ENCODE measurements around the gene KIRREL3. TPM values are rescaled to one million over a fixed set of nuclear protein-coding genes. Genes with fewer than 3 reads are reported as not detected.

The KIRREL3 gene
- total RNA-seq, 2 experiments from 2014 or later: not detected

DNA sequence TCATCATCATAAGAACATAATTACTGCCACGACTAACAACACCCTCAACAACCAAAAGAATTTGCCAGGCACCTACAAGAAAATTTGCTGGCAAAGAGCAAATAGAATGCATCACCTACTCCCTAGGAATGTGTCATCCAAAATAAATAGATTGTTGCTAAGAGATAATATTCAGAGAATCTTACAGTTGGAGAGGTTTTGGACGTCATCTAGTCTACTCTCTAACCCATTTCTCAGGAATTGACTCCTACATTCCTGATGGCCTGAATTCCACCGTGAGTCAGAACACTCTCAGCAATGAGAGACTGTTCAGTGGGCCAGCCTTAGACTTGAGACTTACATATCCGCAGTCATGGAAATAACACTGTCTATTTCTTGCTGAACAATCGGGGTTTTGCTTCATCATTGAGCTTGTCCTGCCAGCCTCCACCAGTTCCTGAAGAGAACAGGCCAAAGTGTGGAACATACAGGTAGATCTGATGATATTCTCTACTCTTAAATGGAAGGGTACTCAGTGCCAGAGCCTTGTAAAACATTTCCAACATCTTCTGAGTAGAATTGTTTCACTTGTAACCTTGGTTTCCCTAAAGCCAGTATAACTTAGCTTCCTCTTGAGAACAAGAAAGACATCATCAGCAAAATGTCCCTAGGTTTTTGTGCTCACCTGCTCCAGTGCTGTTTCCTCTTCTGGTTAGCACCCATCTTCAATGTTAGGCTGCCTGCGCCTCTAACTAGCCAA lies 8.3 kb downstream of the KIRREL3 start:
- no peaks in the 10 kb centered on the region for H3K4me1 Mint-ChIP-seq (ENCODE audit: low read depth)
- no peak for DNase-seq
- no peak overlapping the region for H3K27ac ChIP-seq (ENCODE audit: low read depth in 1 of 2, low read length in 2 of 2)
- H3K27me3 ChIP-seq (ENCODE audit: control insufficient read depth in 1 of 2, insufficient read depth in 2 of 2, low read length in 2 of 2): peaks cover 8 to 18% of the 10 kb centered on the region in 2 experiments
- H3K9me3 Mint-ChIP-seq: no peaks in the 10 kb centered on the region
- CTCF ChIA-PET: no interaction called here
- POLR2A ChIA-PET: no interaction called here
- H3K36me3 ChIP-seq (ENCODE audit: insufficient read depth, low read length): no peaks in the 10 kb centered on the region
- H3K4me1 ChIP-seq (ENCODE audit: insufficient read depth, low read length): peaks cover 3% of the 10 kb centered on the region
- H3K4me3 ChIP-seq (ENCODE audit: low read length): no peak overlapping the region
- H3K27me3 Mint-ChIP-seq: peaks cover 40% of the 10 kb centered on the region
- H3K27ac Mint-ChIP-seq: no peak overlapping the region
- H3K9me3 ChIP-seq (ENCODE audit: control insufficient read depth in 1 of 2, insufficient read depth in 1 of 2, low read length in 2 of 2): peaks cover 0 to 7% of the 10 kb centered on the region in 2 experiments
- H3K4me3 Mint-ChIP-seq: no peak overlapping the region
- ATAC-seq (ENCODE audit: poor library complexity): no peak
- H3K36me3 Mint-ChIP-seq (ENCODE audit: low read depth): no peaks in the 10 kb centered on the region
- intact Hi-C loops (cut with DNase I, micrococcal nuclease): loop anchor here in 1 of 2 experiments (5.0 to 10.0 kb wide), 2 partner anchors 677 to 1070 kb away; no protein-coding TSS in a partner anchor
- TF ChIP-seq, protein P1, sequence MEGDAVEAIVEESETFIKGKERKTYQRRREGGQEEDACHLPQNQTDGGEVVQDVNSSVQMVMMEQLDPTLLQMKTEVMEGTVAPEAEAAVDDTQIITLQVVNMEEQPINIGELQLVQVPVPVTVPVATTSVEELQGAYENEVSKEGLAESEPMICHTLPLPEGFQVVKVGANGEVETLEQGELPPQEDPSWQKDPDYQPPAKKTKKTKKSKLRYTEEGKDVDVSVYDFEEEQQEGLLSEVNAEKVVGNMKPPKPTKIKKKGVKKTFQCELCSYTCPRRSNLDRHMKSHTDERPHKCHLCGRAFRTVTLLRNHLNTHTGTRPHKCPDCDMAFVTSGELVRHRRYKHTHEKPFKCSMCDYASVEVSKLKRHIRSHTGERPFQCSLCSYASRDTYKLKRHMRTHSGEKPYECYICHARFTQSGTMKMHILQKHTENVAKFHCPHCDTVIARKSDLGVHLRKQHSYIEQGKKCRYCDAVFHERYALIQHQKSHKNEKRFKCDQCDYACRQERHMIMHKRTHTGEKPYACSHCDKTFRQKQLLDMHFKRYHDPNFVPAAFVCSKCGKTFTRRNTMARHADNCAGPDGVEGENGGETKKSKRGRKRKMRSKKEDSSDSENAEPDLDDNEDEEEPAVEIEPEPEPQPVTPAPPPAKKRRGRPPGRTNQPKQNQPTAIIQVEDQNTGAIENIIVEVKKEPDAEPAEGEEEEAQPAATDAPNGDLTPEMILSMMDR (IDR thresholded peaks at IDR 0.05): no peak

DNA sequence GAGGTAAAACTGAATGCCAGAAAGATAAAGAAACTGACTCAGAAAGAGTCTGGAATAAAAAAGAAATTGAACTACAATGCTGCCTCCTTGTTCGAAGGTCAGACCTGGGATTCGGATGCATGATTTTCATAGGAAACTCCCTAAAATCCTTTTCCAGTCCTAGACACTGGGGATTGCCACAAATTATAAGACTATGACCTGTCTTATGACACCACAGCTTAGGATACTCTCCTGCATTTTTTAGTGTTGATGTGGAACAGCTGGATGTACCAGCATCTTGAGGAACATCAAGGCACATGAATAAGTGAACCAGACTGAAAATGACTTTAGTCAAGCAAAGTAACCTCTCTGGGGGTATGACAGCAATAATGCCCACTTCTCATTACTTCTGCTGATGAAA lies 9.0 kb downstream of the KIRREL3 start:
- Histone ChIP-seq H3K4me3 (ENCODE audit: low read length) (no peak overlapping the region), H3K27ac (ENCODE audit: low read depth in 1 of 2, low read length in 2 of 2) (no peak overlapping the region), H3K4me1 (ENCODE audit: insufficient read depth, low read length) (peaks cover 3% of the 10 kb centered on the region), H3K9me3 (ENCODE audit: control insufficient read depth in 1 of 2, insufficient read depth in 1 of 2, low read length in 2 of 2) (peaks cover 0 to 7% of the 10 kb centered on the region in 2 experiments), H3K36me3 (ENCODE audit: insufficient read depth, low read length) (no peaks in the 10 kb centered on the region), H3K27me3 (ENCODE audit: control insufficient read depth in 1 of 2, insufficient read depth in 2 of 2, low read length in 2 of 2) (peaks cover 1 to 16% of the 10 kb centered on the region in 2 experiments)
- TF ChIP-seq, protein P1 (IDR thresholded peaks at IDR 0.05): no peak
- no peak overlapping the region for H3K4me3 Mint-ChIP-seq
- ChIA-PET POLR2A (no interaction called here), CTCF (no interaction called here)
- no peaks in the 10 kb centered on the region for H3K36me3 Mint-ChIP-seq (ENCODE audit: low read depth)
- intact Hi-C loops (cut with DNase I, micrococcal nuclease): loop anchor here (2.0 to 10.0 kb wide), 3 partner anchors 551 to 1069 kb away; no protein-coding TSS in a partner anchor
- peaks cover 40% of the 10 kb centered on the region for H3K27me3 Mint-ChIP-seq
- DNase-seq (no peak), ATAC-seq (ENCODE audit: poor library complexity) (no peak)
- H3K4me1 Mint-ChIP-seq (ENCODE audit: low read depth): no peaks in the 10 kb centered on the region
- H3K9me3 Mint-ChIP-seq: no peaks in the 10 kb centered on the region
- H3K27ac Mint-ChIP-seq: no peak overlapping the region

DNA sequence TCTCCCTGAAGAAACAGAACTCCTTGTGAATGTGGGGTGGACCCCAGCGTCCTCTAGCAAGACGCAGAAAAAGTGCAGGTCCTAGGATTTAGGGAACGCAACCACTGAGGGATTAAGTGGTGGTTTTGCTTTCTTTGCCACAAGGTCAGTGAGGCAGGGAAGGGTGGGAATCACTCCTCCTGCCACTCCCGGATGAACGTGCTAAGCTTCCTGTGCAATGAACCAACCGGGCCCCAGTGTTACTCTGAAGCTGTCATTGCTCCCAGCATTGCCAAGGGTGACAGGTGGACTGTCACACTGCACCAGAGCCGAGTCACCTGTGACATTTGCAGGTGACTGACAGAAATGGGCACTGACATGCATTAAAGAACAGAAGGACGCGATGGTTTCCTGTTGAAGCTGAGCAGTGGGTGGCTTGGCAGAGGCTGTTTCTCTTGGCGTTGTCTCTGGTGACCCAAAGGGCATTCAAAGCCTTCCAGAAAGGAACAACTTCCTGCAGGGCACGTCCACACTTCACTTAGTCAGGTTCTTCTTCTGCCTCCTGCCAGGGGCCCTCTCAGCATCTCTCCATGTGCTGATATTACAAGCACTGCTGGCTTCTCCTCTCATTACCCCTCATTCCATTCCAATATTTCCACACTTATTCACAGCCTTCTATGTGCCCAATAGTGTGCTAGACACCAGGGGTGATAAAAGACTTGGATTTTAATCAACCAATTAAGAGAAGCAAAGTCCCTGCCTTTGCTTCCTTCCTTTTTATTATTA lies 9.7 kb downstream of the KIRREL3 start:
- ChIA-PET CTCF (no interaction called here), POLR2A (no interaction called here)
- peaks cover 0 to 7% of the 10 kb centered on the region in 2 experiments for H3K9me3 ChIP-seq (ENCODE audit: control insufficient read depth in 1 of 2, insufficient read depth in 1 of 2, low read length in 2 of 2)
- H3K4me1 ChIP-seq (ENCODE audit: insufficient read depth, low read length): peaks cover 3% of the 10 kb centered on the region
- no peak overlapping the region for H3K27ac ChIP-seq (ENCODE audit: low read depth in 1 of 2, low read length in 2 of 2)
- peaks cover 0 to 13% of the 10 kb centered on the region in 2 experiments for H3K27me3 ChIP-seq (ENCODE audit: control insufficient read depth in 1 of 2, insufficient read depth in 2 of 2, low read length in 2 of 2)
- Mint-ChIP-seq H3K4me1 (ENCODE audit: low read depth) (no peaks in the 10 kb centered on the region), H3K9me3 (no peaks in the 10 kb centered on the region), H3K36me3 (ENCODE audit: low read depth) (no peaks in the 10 kb centered on the region), H3K27ac (no peak overlapping the region), H3K4me3 (no peak overlapping the region), H3K27me3 (peaks cover 40% of the 10 kb centered on the region)
- no peak for DNase-seq
- no peak for ATAC-seq (ENCODE audit: poor library complexity)
- intact Hi-C loops (cut with DNase I, micrococcal nuclease): loop anchor here (2.0 to 10.0 kb wide), 3 partner anchors 550 to 1069 kb away; no protein-coding TSS in a partner anchor
- TF ChIP-seq, protein P1 (IDR thresholded peaks at IDR 0.05): peak; percentile 8
- no peaks in the 10 kb centered on the region for H3K36me3 ChIP-seq (ENCODE audit: insufficient read depth, low read length)
- no peak overlapping the region for H3K4me3 ChIP-seq (ENCODE audit: low read length)

All from CD4-positive, alpha-beta T cell (primary cell).